Calu3 (cell line): ENCODE measurements around the gene CCN6. TPM values are rescaled to one million over a fixed set of nuclear protein-coding genes. Genes with fewer than 3 reads are reported as not detected.

ENCODE experiments used
- BruUV-seq: library from RNA; stranded (reverse); fragments of 400-500 nt; replicated peaks from 2 replicates; lab custom pipeline; 2021; lab: Mats Ljungman, UMichigan
- CTCF ChIA-PET: fragments of 300-600 bp; sonication (Branson Sonifier 250); formaldehyde crosslinking; loops from one replicate; lab custom pipeline; 2022; ENCODE audit warnings: antibody characterized with exemption; lab: Charles Lee
- DNase-seq: peaks from one replicate; pipeline ENCODE4 v3.0.0; 2022
- H3K27ac Mint-ChIP-seq: one replicate; pipeline ENCODE4 v1.8.0; 2022; ENCODE audit warnings: mixed read lengths; ENCODE audit not compliant: unreplicated experiment
- H3K27me3 Mint-ChIP-seq: one replicate; pipeline ENCODE4 v1.8.0; 2022; ENCODE audit warnings: mixed read lengths; ENCODE audit not compliant: unreplicated experiment
- H3K36me3 Mint-ChIP-seq: one replicate; pipeline ENCODE4 v1.8.0; 2022; ENCODE audit warnings: mild to moderate bottlenecking, moderate library complexity, mixed read lengths; ENCODE audit not compliant: insufficient read depth, unreplicated experiment
- H3K4me1 Mint-ChIP-seq: one replicate; pipeline ENCODE4 v1.8.0; 2022; ENCODE audit warnings: mild to moderate bottlenecking, low read depth, mixed read lengths; ENCODE audit not compliant: unreplicated experiment
- H3K4me3 Mint-ChIP-seq: one replicate; pipeline ENCODE4 v1.8.0; 2022; ENCODE audit warnings: mild to moderate bottlenecking, low read depth, moderate library complexity, mixed read lengths; ENCODE audit not compliant: unreplicated experiment
- H3K9me3 Mint-ChIP-seq: one replicate; pipeline ENCODE4 v1.8.0; 2022; ENCODE audit warnings: low read depth, mixed read lengths; ENCODE audit not compliant: unreplicated experiment
- CTCF ChIP-seq: fragments of 200-600 bp; IDR thresholded peaks from one replicate; pipeline ENCODE4 v1.8.0; 2022; ENCODE audit warnings: antibody characterized with exemption; ENCODE audit not compliant: unreplicated experiment
- intact Hi-C: fragments of 100-400 bp; cut with micrococcal nuclease; formaldehyde crosslinking; loops from one replicate; pipeline ENCODE4 v1.10.0; 2022; ENCODE audit not compliant: unreplicated experiment
- total RNA-seq: library from RNA; stranded (reverse); gene quantifications from 2 replicates; pipeline ENCODE4 v1.2.3, GENCODE V29; 2022

Gene CCN6
- total RNA-seq, 1 experiment from 2014 or later, result not detected

- H3K36me3 Mint-ChIP-seq, result no peaks in the 10 kb centered on the region
- H3K27me3 Mint-ChIP-seq, result peaks cover 16% of the 10 kb centered on the region
- intact Hi-C loops, result no loop called here
- H3K4me3 Mint-ChIP-seq, result no peak overlapping the region
- H3K9me3 Mint-ChIP-seq, result no peaks in the 10 kb centered on the region
- no peak for DNase-seq
- H3K4me1 Mint-ChIP-seq, result no peaks in the 10 kb centered on the region
- no peak overlapping the region for H3K27ac Mint-ChIP-seq
- CTCF ChIA-PET, result no interaction called here
- TF ChIP-seq CTCF, result no peak
- BruUV-seq, result no TSS peak
Measured at GRCh38 chr6:112022749-112023148, 31.2 kb upstream of the CCN6 start.

DNA sequence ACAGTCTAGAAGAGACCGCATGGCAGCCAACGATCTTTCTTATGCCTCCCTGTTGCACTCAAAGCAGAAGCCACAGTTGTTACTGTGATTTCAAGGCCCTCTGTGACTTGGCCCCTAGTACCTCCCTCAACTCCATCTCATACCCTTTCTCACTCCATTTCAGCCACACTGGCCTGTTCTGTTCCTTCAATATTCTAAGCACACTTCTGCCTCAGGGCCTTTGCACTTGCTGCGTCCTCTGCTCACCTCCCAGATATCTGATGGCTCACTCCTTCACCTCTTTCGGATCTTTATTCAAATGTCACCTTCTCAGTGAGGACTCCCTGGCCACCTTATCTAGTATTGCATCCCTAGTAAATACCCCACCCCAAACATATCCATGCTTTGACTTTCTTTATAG is 29.4 kb upstream of the CCN6 start:
- Mint-ChIP-seq H3K4me3 (no peak overlapping the region), H3K4me1 (peaks cover 5% of the 10 kb centered on the region), H3K9me3 (no peaks in the 10 kb centered on the region), H3K36me3 (no peaks in the 10 kb centered on the region), H3K27me3 (peaks cover 16% of the 10 kb centered on the region), H3K27ac (no peak overlapping the region)
- CTCF ChIA-PET, result no interaction called here
- intact Hi-C loops, result no loop called here
- BruUV-seq, result no TSS peak
- DNase-seq, result no peak
- no peak for TF ChIP-seq CTCF

GRCh38 chr6:112026933-112027332 is 27.0 kb upstream of the CCN6 start:
- H3K27me3 Mint-ChIP-seq, result peaks cover 22% of the 10 kb centered on the region

GRCh38 chr6:112027942-112028674 is 25.8 kb upstream of the CCN6 start:
- no peak for DNase-seq
- Mint-ChIP-seq H3K4me1 (peaks cover 15% of the 10 kb centered on the region), H3K27ac (no peak overlapping the region), H3K27me3 (peaks cover 22% of the 10 kb centered on the region), H3K9me3 (no peaks in the 10 kb centered on the region), H3K36me3 (no peaks in the 10 kb centered on the region), H3K4me3 (no peak overlapping the region)
- CTCF ChIA-PET, result no interaction called here
- no peak for TF ChIP-seq CTCF
- intact Hi-C loops, result no loop called here
- BruUV-seq, result no TSS peak

More at GRCh38 chr6:112026933-112027332, 27.0 kb upstream of the CCN6 start:
- H3K36me3 Mint-ChIP-seq, result no peaks in the 10 kb centered on the region
- no peaks in the 10 kb centered on the region for H3K9me3 Mint-ChIP-seq
- CTCF ChIA-PET, result no interaction called here
- BruUV-seq, result no TSS peak
- no peak overlapping the region for H3K4me3 Mint-ChIP-seq
- no peak for TF ChIP-seq CTCF
- no peak for DNase-seq
- no peak overlapping the region for H3K27ac Mint-ChIP-seq
- intact Hi-C loops, result no loop called here
- H3K4me1 Mint-ChIP-seq, result peaks cover 15% of the 10 kb centered on the region
